GM15510 (cell line): ENCODE data around the gene SRSF10.

ENCODE experiments used
- POLR2A ChIP-seq: IDR thresholded peaks from 3 replicates; pipeline ENCODE4 v1.6.1; 2011; ENCODE audit warnings: borderline replicate concordance; ENCODE audit not compliant: insufficient read length; ENCODE audit errors: extremely low read depth

The SRSF10 gene

GRCh38 chr1:23966973-23967493 is 13.1 kb downstream of the SRSF10 start:
- TF ChIP-seq POLR2A: no peak

GRCh38 chr1:23964790-23965740 is 15.1 kb downstream of the SRSF10 start:
- no peak for TF ChIP-seq POLR2A

GRCh38 chr1:23964235-23964668 is 15.9 kb downstream of the SRSF10 start:
- no peak for TF ChIP-seq POLR2A

- peak; percentile 17 for TF ChIP-seq POLR2A
Observed at GRCh38 chr1:23963617-23964234, 16.4 kb downstream of the SRSF10 start.

- no peak for TF ChIP-seq POLR2A
Observed at GRCh38 chr1:23960291-23961020, 19.7 kb downstream of the SRSF10 start.

- TF ChIP-seq POLR2A: peak; percentile 78
Observed at GRCh38 chr1:23959461-23960290, 20.5 kb downstream of the SRSF10 start, which contains the start of gene PNRC2. Gene PNRC2 (plus strand): TSS chr1:23959828. CDS start chr1:23961458, 1,630 bp downstream.

GRCh38 chr1:23958810-23959460 is 21.2 kb downstream of the SRSF10 start:
- TF ChIP-seq POLR2A: peak; percentile 56

GRCh38 chr1:23957096-23957495 is 23.0 kb downstream of the SRSF10 start:
- no peak for TF ChIP-seq POLR2A

GRCh38 chr1:23953020-23953419 is 27.1 kb downstream of the SRSF10 start:
- TF ChIP-seq POLR2A: no peak

GRCh38 chr1:23947366-23947765 is 32.8 kb downstream of the SRSF10 start:
- TF ChIP-seq POLR2A: no peak

GRCh38 chr1:23936481-23937176 is 43.5 kb downstream of the SRSF10 start:
- TF ChIP-seq POLR2A: no peak

- no peak for TF ChIP-seq POLR2A
Observed at GRCh38 chr1:23931491-23931880, 48.6 kb downstream of the SRSF10 start.

- TF ChIP-seq POLR2A: no peak
Observed at GRCh38 chr1:23930861-23931490, 49.2 kb downstream of the SRSF10 start.

- no peak for TF ChIP-seq POLR2A
Observed at GRCh38 chr1:23930270-23930669, 49.9 kb downstream of the SRSF10 start.
